GM12892 (cell line): ENCODE measurements around the gene LY86.

ENCODE experiments used
- DNase-seq: peaks from one replicate; pipeline ENCODE4 v3.0.0; 2011; ENCODE audit not compliant: insufficient read length
- FAIRE-seq: peaks from 2 replicates; lab custom pipeline; 2011; peaks lifted over from hg19 to GRCh38; lab: Jason Lieb, UNC
- POLR2A ChIP-seq: IDR thresholded peaks from 2 replicates; pipeline ENCODE4 v1.6.1; 2011; ENCODE audit warnings: low read depth, low read length, control low read depth
- POLR2AphosphoS5 ChIP-seq: IDR thresholded peaks from 2 replicates; pipeline ENCODE4 v1.6.1; 2011; ENCODE audit warnings: low read depth, low read length, control low read depth
- TAF1 ChIP-seq: IDR thresholded peaks from 2 replicates; pipeline ENCODE4 v1.6.1; 2011; ENCODE audit warnings: low read depth, mild to moderate bottlenecking, control low read depth, low read length, borderline replicate concordance

LY86 gene

GRCh38 chr6:6557886-6558285 lies 30.6 kb upstream of the LY86 start:
- peak; percentile 9 for FAIRE-seq
- no peak for DNase-seq
- TF ChIP-seq POLR2A (no peak), TAF1 (no peak), POLR2AphosphoS5 (no peak)

DNA sequence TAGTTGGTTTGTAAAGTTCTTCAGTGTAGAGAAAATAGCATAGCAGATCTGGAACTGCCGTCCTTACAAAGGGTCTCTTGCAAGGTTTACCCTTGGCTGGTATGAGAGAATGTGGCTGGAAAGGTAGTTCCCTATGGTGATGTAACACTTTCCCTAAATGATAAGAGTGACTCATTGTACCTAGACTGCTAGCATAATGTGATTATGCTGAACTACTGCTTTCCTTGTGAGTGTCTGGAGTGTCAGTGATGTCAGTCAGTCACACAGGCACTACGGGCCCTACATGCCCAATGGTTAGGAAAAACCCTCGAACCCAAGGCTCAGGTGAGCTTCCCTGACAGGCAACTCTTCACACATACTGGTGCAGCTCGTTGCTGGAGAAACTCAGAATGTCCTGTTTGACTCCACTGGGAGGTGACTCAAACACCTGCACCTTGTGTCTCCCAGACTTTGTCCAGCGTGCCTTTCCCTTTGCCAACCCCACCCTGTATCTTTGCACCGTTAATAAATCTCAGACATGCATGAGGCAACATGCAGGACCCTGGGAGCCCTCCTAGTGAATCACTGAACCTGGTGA lies 28.4 kb upstream of the LY86 start:
- peak; percentile 44 for FAIRE-seq

GRCh38 chr6:6560909-6561308 lies 27.6 kb upstream of the LY86 start:
- FAIRE-seq (no peak), DNase-seq (no peak)
- TF ChIP-seq POLR2A (no peak), POLR2AphosphoS5 (no peak), TAF1 (no peak)

More for the DNA sequence above, 28.4 kb upstream of the LY86 start:
- no peak for DNase-seq
- TF ChIP-seq POLR2A = no peak
- TF ChIP-seq TAF1 = no peak
- TF ChIP-seq POLR2AphosphoS5 = no peak

- no peak for TF ChIP-seq POLR2A
- no peak for TF ChIP-seq POLR2AphosphoS5
- TF ChIP-seq TAF1 = no peak
- DNase-seq (no peak), FAIRE-seq (no peak)
These were observed 24.4 kb upstream of the LY86 start for GRCh38 chr6:6564154-6564553.

GRCh38 chr6:6565069-6565468 lies 23.5 kb upstream of the LY86 start:
- no peak for DNase-seq
- no peak for TF ChIP-seq POLR2AphosphoS5
- TF ChIP-seq TAF1 = no peak
- no peak for TF ChIP-seq POLR2A
- no peak for FAIRE-seq

GRCh38 chr6:6565488-6565887 lies 23.0 kb upstream of the LY86 start:
- FAIRE-seq = no peak
- no peak for DNase-seq
- TF ChIP-seq TAF1 (no peak), POLR2AphosphoS5 (no peak), POLR2A (no peak)

GRCh38 chr6:6566766-6567165 lies 21.8 kb upstream of the LY86 start:
- FAIRE-seq (no peak), DNase-seq (no peak)
- TF ChIP-seq TAF1 = no peak
- no peak for TF ChIP-seq POLR2A
- TF ChIP-seq POLR2AphosphoS5 = no peak

GRCh38 chr6:6569096-6569810 lies 19.3 kb upstream of the LY86 start:
- FAIRE-seq = no peak
- DNase-seq = no peak
- TF ChIP-seq POLR2AphosphoS5 = no peak
- TF ChIP-seq TAF1 = no peak
- TF ChIP-seq POLR2A = no peak

DNA sequence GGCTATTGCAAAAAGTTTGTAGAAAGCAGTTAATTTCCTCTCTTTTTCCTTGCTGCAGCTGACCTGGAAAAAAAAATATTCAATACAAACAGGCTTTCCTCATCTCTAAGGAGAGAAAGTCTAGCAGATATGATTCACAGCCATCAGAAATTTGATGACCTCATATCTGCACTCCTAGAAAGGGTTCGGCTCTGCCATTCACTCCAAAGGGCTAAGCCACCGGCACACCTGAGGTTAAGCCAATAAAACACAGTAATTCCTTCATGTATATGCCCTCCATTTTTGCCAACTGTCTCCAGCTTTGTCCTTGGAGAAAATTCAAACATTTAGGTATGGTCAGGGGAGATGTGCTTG lies 18.7 kb upstream of the LY86 start:
- TF ChIP-seq POLR2AphosphoS5 (no peak), POLR2A (no peak), TAF1 (no peak)
- FAIRE-seq = no peak
- no peak for DNase-seq

DNA sequence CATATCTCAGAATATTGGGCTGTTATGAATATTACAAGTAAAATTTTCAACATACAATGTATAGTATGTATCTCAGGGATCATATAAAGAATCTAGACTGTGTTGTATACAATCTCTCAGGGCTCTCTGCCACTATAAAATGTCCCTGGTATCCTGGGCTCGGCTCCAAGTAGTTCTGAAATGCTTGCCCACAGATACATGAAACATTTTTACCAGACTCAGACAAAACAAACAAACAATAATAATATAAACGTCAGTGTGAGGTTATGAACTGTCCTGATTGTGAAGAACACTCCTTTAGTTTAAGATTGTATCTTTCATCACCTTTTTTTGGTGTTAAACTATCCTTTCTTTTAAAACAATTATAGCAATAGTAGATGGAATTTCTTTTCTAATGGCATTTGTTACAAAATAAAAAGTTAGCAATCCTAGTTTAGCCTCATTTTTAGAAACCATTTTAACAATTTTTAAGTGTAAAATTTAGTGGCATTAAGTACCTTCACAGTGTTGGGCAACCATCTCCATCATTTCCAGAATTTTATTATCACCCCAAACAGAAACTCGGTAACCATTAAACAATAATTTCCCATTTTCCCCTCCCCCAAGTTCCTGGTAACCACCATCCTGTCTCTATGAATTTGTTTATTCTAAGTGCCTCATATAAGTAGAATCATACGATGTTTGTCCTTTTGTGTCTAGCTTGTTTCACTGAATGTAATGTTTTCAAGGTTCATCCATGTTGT lies 17.4 kb upstream of the LY86 start:
- no peak for DNase-seq
- no peak for TF ChIP-seq TAF1
- TF ChIP-seq POLR2AphosphoS5 = no peak
- no peak for TF ChIP-seq POLR2A
- FAIRE-seq = peak; percentile 21

DNA sequence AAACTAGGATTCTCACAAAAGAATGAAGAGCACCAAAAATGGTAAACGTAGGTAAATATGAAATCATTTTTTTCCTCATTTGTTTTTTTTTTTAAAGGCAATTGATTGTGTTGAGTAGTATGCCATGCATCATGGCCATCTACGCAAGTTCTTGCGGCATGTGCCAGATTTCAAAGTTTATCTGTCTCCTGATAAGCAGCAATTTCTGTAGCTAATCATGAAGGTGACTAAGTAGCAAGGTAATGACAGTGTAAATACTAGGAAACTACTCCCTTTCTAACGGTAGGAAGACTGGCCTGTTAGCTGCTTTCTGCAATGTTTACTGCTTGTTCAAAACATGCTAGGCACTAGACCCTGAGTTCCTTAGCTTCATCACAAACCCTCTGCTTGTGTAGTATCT lies 13.4 kb upstream of the LY86 start:
- TF ChIP-seq TAF1 (no peak), POLR2A (no peak), POLR2AphosphoS5 (no peak)
- FAIRE-seq (no peak), DNase-seq (no peak)
